Naive thymus-derived CD4-positive, alpha-beta T cell (primary cell): Measurements from ENCODE around the gene SLC37A2. TPM values are rescaled to one million over a fixed set of nuclear protein-coding genes. Genes with fewer than 3 reads are reported as not detected.

Experiments used
- ATAC-seq: fragments of 150-1000 bp; cut with Tn5 transposase; 2 replicates; pipeline ENCODE4 v1.10.0; 2021; ENCODE audit warnings: mild to moderate bottlenecking, moderate library complexity
- CTCF ChIA-PET: fragments of 350-600 bp; sonication (Branson Sonifier 250); formaldehyde crosslinking; loops from one replicate; lab custom pipeline; 2021; ENCODE audit warnings: antibody characterized with exemption; lab: Charles Lee
- POLR2A ChIA-PET: fragments of 350-600 bp; sonication (Branson Sonifier 250); formaldehyde crosslinking; loops from one replicate; lab custom pipeline; 2021; ENCODE audit warnings: antibody characterized with exemption, inconsistent platforms; lab: Charles Lee
- DNase-seq, 9 donors: peaks; one replicate each; pipeline versions ENCODE4 v3.0.0 to v3.0.0-alpha.2; 2020 to 2022; ENCODE audit warnings: mixed read lengths in 1 of 9
- H3K27ac ChIP-seq: one replicate; pipeline ENCODE4 v1.7.0; 2013; ENCODE audit warnings: mild to moderate bottlenecking, low read depth, low read length, moderate library complexity
- H3K27me3 ChIP-seq, 2 donors: one replicate each; pipeline ENCODE4 v1.7.0; 2013; ENCODE audit warnings: low read length in 2 of 2, mild to moderate bottlenecking in 2 of 2, moderate library complexity in 2 of 2; ENCODE audit not compliant: control insufficient read depth in 2 of 2, insufficient read depth in 2 of 2
- H3K36me3 ChIP-seq, 3 experiments: 1 replicate in 2 of 3; 2 replicates in 1 of 3; pipeline ENCODE4 v1.7.0; 2013; ENCODE audit warnings: low read length in 3 of 3, mild to moderate bottlenecking in 3 of 3, moderate library complexity in 1 of 3; ENCODE audit not compliant: insufficient read depth in 3 of 3, control insufficient read depth in 2 of 3
- H3K4me1 ChIP-seq, 2 donors: one replicate each; pipeline ENCODE4 v1.7.0; 2013; ENCODE audit warnings: low read length in 2 of 2, mild to moderate bottlenecking in 2 of 2, moderate library complexity in 1 of 2; ENCODE audit not compliant: control insufficient read depth in 2 of 2, insufficient read depth in 2 of 2
- H3K4me3 ChIP-seq: 2 replicates; pipeline ENCODE4 v1.7.0; 2013; ENCODE audit warnings: mild to moderate bottlenecking, low read length
- H3K9me3 ChIP-seq, 3 experiments: 1 replicate in 2 of 3; 2 replicates in 1 of 3; pipeline ENCODE4 v1.7.0; 2013; ENCODE audit warnings: low read length in 3 of 3; ENCODE audit not compliant: control insufficient read depth in 2 of 3
- H3K27ac Mint-ChIP-seq, 9 donors: one replicate each; pipeline ENCODE4 v1.8.0; 2020 to 2022; ENCODE audit warnings: mixed read lengths in 9 of 9, mild to moderate bottlenecking in 8 of 9, moderate library complexity in 5 of 9, inconsistent platforms in 2 of 9
- H3K27me3 Mint-ChIP-seq, 5 donors: one replicate each; pipeline ENCODE4 v1.8.0; 2021 to 2022; ENCODE audit warnings: mixed read lengths in 5 of 5, mild to moderate bottlenecking in 1 of 5
- H3K36me3 Mint-ChIP-seq, 5 donors: one replicate each; pipeline ENCODE4 v1.8.0; 2020 to 2022; ENCODE audit warnings: mixed read lengths in 5 of 5, mild to moderate bottlenecking in 3 of 5, inconsistent platforms in 1 of 5
- H3K4me1 Mint-ChIP-seq, 7 donors: one replicate each; pipeline ENCODE4 v1.8.0; 2020 to 2022; ENCODE audit warnings: mixed read lengths in 7 of 7, mild to moderate bottlenecking in 3 of 7, inconsistent platforms in 1 of 7
- H3K4me3 Mint-ChIP-seq, 10 donors: one replicate each; pipeline ENCODE4 v1.8.0; 2020 to 2022; ENCODE audit warnings: mild to moderate bottlenecking in 10 of 10, mixed read lengths in 10 of 10, moderate library complexity in 6 of 10, inconsistent platforms in 2 of 10
- H3K9me3 Mint-ChIP-seq, 11 donors: one replicate each; pipeline ENCODE4 v1.8.0; 2020 to 2022; ENCODE audit warnings: mixed read lengths in 11 of 11, mild to moderate bottlenecking in 4 of 11, inconsistent platforms in 1 of 11, moderate library complexity in 1 of 11
- intact Hi-C, 2 donors: fragments of 100-400 bp; cut with micrococcal nuclease; formaldehyde crosslinking; loops; one replicate each; pipeline ENCODE4 v1.15.1; 2023
- polyA plus RNA-seq, 2 donors: library from polyadenylated mRNA; unstranded; fragments of 300-500 nt; fragmentation: Illumina TruSeq; gene quantifications; one replicate each; pipeline ENCODE4 v1.2.3, GENCODE V29; 2021
- total RNA-seq, 6 experiments: library from RNA in 5 of 6; stranded (reverse) in 5 of 6; gene quantifications; 1 replicate in 5 of 6; 2 replicates in 1 of 6; pipeline ENCODE4 v1.2.3 and lab custom pipeline; 2021 to 2026

Gene SLC37A2
- total and polyA plus RNA-seq, 7 experiments from 2014 or later, result 0.07 to 16.3 (median 1.9) TPM

GRCh38 chr11:125101596-125101995, 38.5 kb downstream of the SLC37A2 start:
- Mint-ChIP-seq H3K9me3 (no peaks in the 10 kb centered on the region), H3K36me3 (peaks cover 7 to 83% (median 44%) of the 10 kb centered on the region in 5 donors), H3K27ac (no peak overlapping the region), H3K4me1 (peaks cover 8 to 16% (median 12%) of the 10 kb centered on the region in 7 donors), H3K27me3 (no peaks in the 10 kb centered on the region), H3K4me3 (no peak overlapping the region)
- intact Hi-C loops, result no loop called here
- Histone ChIP-seq H3K4me3 (no peak overlapping the region), H3K27ac (no peak overlapping the region), H3K27me3 (no peaks in the 10 kb centered on the region), H3K9me3 (no peaks in the 10 kb centered on the region), H3K4me1 (no peaks in the 10 kb centered on the region), H3K36me3 (peaks cover 0 to 48% (median 5%) of the 10 kb centered on the region in 3 experiments)
- DNase-seq (no peak), ATAC-seq (no peak)
- ChIA-PET CTCF (no interaction called here), POLR2A (interaction anchor here (0.9 kb wide), 1 partner anchor 11 kb away, joined by 3 read pairs; no protein-coding TSS in a partner anchor)

GRCh38 chr11:125102025-125102424, 38.9 kb downstream of the SLC37A2 start:
- Mint-ChIP-seq H3K27me3 (no peaks in the 10 kb centered on the region), H3K4me3 (no peak overlapping the region), H3K36me3 (peaks cover 6 to 80% (median 44%) of the 10 kb centered on the region in 5 donors), H3K9me3 (no peaks in the 10 kb centered on the region), H3K27ac (no peak overlapping the region), H3K4me1 (peaks cover 8 to 16% (median 12%) of the 10 kb centered on the region in 7 donors)
- H3K9me3 ChIP-seq, result no peaks in the 10 kb centered on the region
- intact Hi-C loops, result no loop called here
- ChIA-PET POLR2A (no interaction called here), CTCF (no interaction called here)
- DNase-seq (no peak), ATAC-seq (no peak)
- H3K36me3 ChIP-seq, result peaks cover 0 to 47% (median 5%) of the 10 kb centered on the region in 3 experiments
- no peak overlapping the region for H3K4me3 ChIP-seq
- H3K27ac ChIP-seq, result no peak overlapping the region
- no peaks in the 10 kb centered on the region for H3K4me1 ChIP-seq
- no peaks in the 10 kb centered on the region for H3K27me3 ChIP-seq

GRCh38 chr11:125102510-125102909, 39.4 kb downstream of the SLC37A2 start:
- intact Hi-C loops, result no loop called here
- H3K9me3 Mint-ChIP-seq, result no peaks in the 10 kb centered on the region
- no peaks in the 10 kb centered on the region for H3K27me3 Mint-ChIP-seq
- DNase-seq (no peak), ATAC-seq (no peak)
- peaks cover 6 to 77% (median 44%) of the 10 kb centered on the region in 5 donors for H3K36me3 Mint-ChIP-seq
- Histone ChIP-seq H3K27me3 (no peaks in the 10 kb centered on the region), H3K36me3 (peaks cover 0 to 43% (median under 1%) of the 10 kb centered on the region in 3 experiments), H3K27ac (no peak overlapping the region), H3K9me3 (no peaks in the 10 kb centered on the region), H3K4me1 (no peaks in the 10 kb centered on the region), H3K4me3 (no peak overlapping the region)
- POLR2A ChIA-PET, result no interaction called here
- CTCF ChIA-PET, result no interaction called here
- H3K4me3 Mint-ChIP-seq, result no peak overlapping the region
- H3K27ac Mint-ChIP-seq, result no peak overlapping the region
- peaks cover 8 to 16% (median 12%) of the 10 kb centered on the region in 7 donors for H3K4me1 Mint-ChIP-seq

GRCh38 chr11:125105926-125106325, 42.8 kb downstream of the SLC37A2 start:
- ChIA-PET POLR2A (interaction anchor here (0.8 kb wide), 1 partner anchor 152 kb away, joined by 3 read pairs; the partner anchor contains the start of gene CCDC15), CTCF (interaction anchor here (1.0 to 1.5 kb wide), 2 partner anchors 10 to 60 kb away, joined by 3 read pairs; no protein-coding TSS in a partner anchor)
- Mint-ChIP-seq H3K4me3 (no peak overlapping the region), H3K4me1 (peaks cover 12 to 25% (median 23%) of the 10 kb centered on the region in 7 donors), H3K9me3 (no peaks in the 10 kb centered on the region), H3K36me3 (peaks cover 0 to 48% (median 22%) of the 10 kb centered on the region in 5 donors), H3K27me3 (no peaks in the 10 kb centered on the region), H3K27ac (no peak overlapping the region)
- H3K27me3 ChIP-seq, result no peaks in the 10 kb centered on the region
- ATAC-seq (no peak), DNase-seq (no peak)
- peaks cover 0 to 6% of the 10 kb centered on the region in 2 donors for H3K4me1 ChIP-seq
- peaks cover 0 to 17% (median 0%) of the 10 kb centered on the region in 3 experiments for H3K36me3 ChIP-seq
- no peaks in the 10 kb centered on the region for H3K9me3 ChIP-seq
- H3K27ac ChIP-seq, result no peak overlapping the region
- no peak overlapping the region for H3K4me3 ChIP-seq
- intact Hi-C loops, result no loop called here

GRCh38 chr11:125108469-125108868, 45.4 kb downstream of the SLC37A2 start:
- Mint-ChIP-seq H3K36me3 (peaks cover 0 to 24% (median 8%) of the 10 kb centered on the region in 5 donors), H3K4me3 (no peak overlapping the region), H3K27ac (no peak overlapping the region), H3K9me3 (peaks cover 0 to 5% (median 0%) of the 10 kb centered on the region in 11 donors), H3K27me3 (no peaks in the 10 kb centered on the region), H3K4me1 (peaks cover 12 to 42% (median 34%) of the 10 kb centered on the region in 7 donors)
- Histone ChIP-seq H3K9me3 (no peaks in the 10 kb centered on the region), H3K36me3 (no peaks in the 10 kb centered on the region), H3K27me3 (no peaks in the 10 kb centered on the region), H3K4me1 (peaks cover 0 to 8% of the 10 kb centered on the region in 2 donors), H3K27ac (no peak overlapping the region), H3K4me3 (no peak overlapping the region)
- no peak for ATAC-seq
- ChIA-PET CTCF (interaction anchor here (1.0 kb wide), 1 partner anchor 17 kb away, joined by 3 read pairs; no protein-coding TSS in a partner anchor), POLR2A (interaction anchor here (1.1 kb wide), 1 partner anchor 15 kb away, joined by 3 read pairs; no protein-coding TSS in a partner anchor)
- no peak for DNase-seq
- intact Hi-C loops, result no loop called here

GRCh38 chr11:125110506-125110905, 47.4 kb downstream of the SLC37A2 start:
- Histone ChIP-seq H3K9me3 (no peaks in the 10 kb centered on the region), H3K27me3 (no peaks in the 10 kb centered on the region), H3K36me3 (no peaks in the 10 kb centered on the region), H3K4me3 (no peak overlapping the region), H3K27ac (peak overlapping the region; percentile 77), H3K4me1 (peaks cover 0 to 8% of the 10 kb centered on the region in 2 donors)
- ATAC-seq, result no peak
- H3K27me3 Mint-ChIP-seq, result peaks cover 0 to 2% (median 0%) of the 10 kb centered on the region in 5 donors
- CTCF ChIA-PET, result interaction anchor here (0.7 kb wide), 1 partner anchor 319 kb away, joined by 3 read pairs; no protein-coding TSS in a partner anchor
- DNase-seq, result no peak
- H3K27ac Mint-ChIP-seq, result peak overlapping the region in 7 of 9 donors; percentile 91 to 97 (median 94)
- H3K36me3 Mint-ChIP-seq, result peaks cover 0 to 9% (median 5%) of the 10 kb centered on the region in 5 donors
- peaks cover 7 to 42% (median 28%) of the 10 kb centered on the region in 7 donors for H3K4me1 Mint-ChIP-seq
- POLR2A ChIA-PET, result interaction anchor here (0.6 to 2.7 kb wide), 7 partner anchors 9 to 369 kb away, joined by 3 to 18 read pairs (median 4); partner anchors contain the start of gene CCDC15
- intact Hi-C loops, result loop anchor here (2.0 to 5.0 kb wide), 10 partner anchors 48 to 1370 kb away; partner anchors contain the start of genes CDON (in 2 of the 2), FAM118B (in 2 of the 2), RPUSD4 (in 2 of the 2) and DCPS (in 1 of the 2)
- peak overlapping the region; percentile 91 to 100 (median 96) for H3K4me3 Mint-ChIP-seq
- peaks cover 0 to 7% (median 0%) of the 10 kb centered on the region in 11 donors for H3K9me3 Mint-ChIP-seq
